K562 (cell line): ENCODE measurements around the gene PDE4D.

Source experiments
- ARNT ChIP-seq, 2 experiments: fragments of 450-650 bp; IDR thresholded peaks; 2 replicates each; pipeline ENCODE4 v1.6.1; 2016; ENCODE audit warnings: mild to moderate bottlenecking in 1 of 2
- GATA2 ChIP-seq: sonication (generic); formaldehyde crosslinking; IDR thresholded peaks from 2 replicates; pipeline ENCODE4 v1.4.0; 2020; ENCODE audit warnings: mild to moderate bottlenecking, missing genetic modification reagents
- KAT7 ChIP-seq: sonication (generic); formaldehyde crosslinking; IDR thresholded peaks from 2 replicates; pipeline ENCODE4 v1.8.0; 2022; ENCODE audit warnings: missing genetic modification reagents, mild to moderate bottlenecking, borderline replicate concordance
- POLR2AphosphoS5 ChIP-seq: IDR thresholded peaks from 2 replicates; pipeline ENCODE4 v1.6.1; 2011; ENCODE audit warnings: mild to moderate bottlenecking, low read depth, low read length, moderate library complexity; ENCODE audit not compliant: control insufficient read depth, insufficient read depth
- RAD21 ChIP-seq, 2 experiments: fragments of 250-450 bp in 1 of 2; fragments of 450-650 bp in 1 of 2; sonication (Bioruptor Pico) in 1 of 2; formaldehyde crosslinking in 1 of 2; IDR thresholded peaks in 1 of 2; conservative IDR thresholded peaks in 1 of 2; 2 replicates each; pipeline versions ENCODE4 v1.4.0 to v1.8.0; 2020 to 2022; ENCODE audit warnings: mild to moderate bottlenecking in 2 of 2, moderate library complexity in 1 of 2
- SAP30 ChIP-seq: fragments of 200-600 bp; sonication (generic); IDR thresholded peaks from 2 replicates; pipeline ENCODE4 v1.6.1; 2012; ENCODE audit warnings: borderline replicate concordance, low read depth, mild to moderate bottlenecking, moderate library complexity, low read length, control low read depth, inconsistent platforms; ENCODE audit not compliant: insufficient read depth, poor library complexity, severe bottlenecking
- SMARCC2 ChIP-seq: fragments of 450-650 bp; IDR thresholded peaks from 2 replicates; pipeline ENCODE4 v1.6.1; 2017; ENCODE audit warnings: antibody characterized with exemption, moderate library complexity, mild to moderate bottlenecking, low read depth
- SRF ChIP-seq, 2 experiments: fragments of 250-450, 450-650 bp in 1 of 2; sonication (Bioruptor Pico) in 1 of 2; sonication (generic) in 1 of 2; formaldehyde crosslinking; IDR thresholded peaks; 2 replicates each; pipeline versions ENCODE4 v1.5.0 to v1.5.1; 2020 to 2022; ENCODE audit warnings: mild to moderate bottlenecking in 1 of 2, missing genetic modification reagents in 1 of 2
- ZNF311 ChIP-seq: fragments of 250-450 bp; sonication (Bioruptor Pico); IDR thresholded peaks from 2 replicates; pipeline ENCODE4 v1.4.0; 2020; ENCODE audit warnings: mild to moderate bottlenecking, moderate library complexity
- ZNF699 ChIP-seq: fragments of 250-450 bp; sonication (Bioruptor Pico); IDR thresholded peaks from 2 replicates; pipeline ENCODE4 v1.8.0; 2021; ENCODE audit warnings: mild to moderate bottlenecking, moderate library complexity; ENCODE audit not compliant: insufficient replicate concordance
- TF ChIP-seq, protein P1 (sequence below), 3 experiments: IDR thresholded peaks in 2 of 3; conservative IDR thresholded peaks in 1 of 3; 2 replicates each; pipeline ENCODE4 v1.5.1; 2011 to 2012; ENCODE audit warnings: low read length in 3 of 3, mild to moderate bottlenecking in 3 of 3, control low read depth in 2 of 3, improper control_type of control experiment in 1 of 3, inconsistent platforms in 1 of 3, low read depth in 1 of 3, mixed read lengths in 1 of 3, moderate library complexity in 1 of 3; ENCODE audit not compliant: insufficient read depth in 2 of 3

DNA sequence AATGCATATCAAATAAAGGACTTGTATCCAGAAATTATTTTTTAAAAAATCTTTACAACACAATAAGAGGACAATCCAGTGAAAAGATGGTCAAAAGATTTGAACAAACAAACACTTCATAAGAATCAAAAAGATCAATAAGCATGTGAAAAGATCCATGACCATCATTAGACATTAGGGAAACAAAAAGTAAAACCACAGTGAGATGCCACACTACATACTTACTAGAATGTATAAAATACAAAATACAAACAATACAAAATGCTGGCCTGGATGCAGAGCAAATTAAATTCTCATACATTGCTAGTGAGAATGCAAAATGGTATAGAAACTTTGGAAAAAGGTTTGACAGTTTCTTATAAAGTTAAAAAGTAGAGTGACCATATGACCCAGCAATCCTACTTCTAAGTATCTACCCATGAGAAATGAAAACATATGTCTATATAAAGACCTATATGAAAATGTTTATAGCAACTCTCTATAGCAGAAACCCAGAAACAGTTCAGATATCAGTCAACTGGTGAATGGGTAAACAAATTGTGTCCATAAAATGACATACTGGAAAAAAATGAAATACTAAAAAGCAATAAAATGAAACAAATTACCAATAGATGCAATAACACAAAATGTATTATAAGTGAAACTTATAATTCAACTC is 884.6 kb downstream of the PDE4D start:
- no peak for TF ChIP-seq ZNF699
- no peak for TF ChIP-seq POLR2AphosphoS5
- no peak for TF ChIP-seq SRF (CRISPR knock-in tag; IDR thresholded peaks at IDR 0.05)
- TF ChIP-seq RAD21 (CRISPR knock-in tag; conservative IDR thresholded peaks at IDR 0.05 in 1 of 2, IDR thresholded peaks at IDR 0.05 in 1 of 2), result no peak
- TF ChIP-seq KAT7 (CRISPR knock-in tag), result no peak
- TF ChIP-seq, protein P1, sequence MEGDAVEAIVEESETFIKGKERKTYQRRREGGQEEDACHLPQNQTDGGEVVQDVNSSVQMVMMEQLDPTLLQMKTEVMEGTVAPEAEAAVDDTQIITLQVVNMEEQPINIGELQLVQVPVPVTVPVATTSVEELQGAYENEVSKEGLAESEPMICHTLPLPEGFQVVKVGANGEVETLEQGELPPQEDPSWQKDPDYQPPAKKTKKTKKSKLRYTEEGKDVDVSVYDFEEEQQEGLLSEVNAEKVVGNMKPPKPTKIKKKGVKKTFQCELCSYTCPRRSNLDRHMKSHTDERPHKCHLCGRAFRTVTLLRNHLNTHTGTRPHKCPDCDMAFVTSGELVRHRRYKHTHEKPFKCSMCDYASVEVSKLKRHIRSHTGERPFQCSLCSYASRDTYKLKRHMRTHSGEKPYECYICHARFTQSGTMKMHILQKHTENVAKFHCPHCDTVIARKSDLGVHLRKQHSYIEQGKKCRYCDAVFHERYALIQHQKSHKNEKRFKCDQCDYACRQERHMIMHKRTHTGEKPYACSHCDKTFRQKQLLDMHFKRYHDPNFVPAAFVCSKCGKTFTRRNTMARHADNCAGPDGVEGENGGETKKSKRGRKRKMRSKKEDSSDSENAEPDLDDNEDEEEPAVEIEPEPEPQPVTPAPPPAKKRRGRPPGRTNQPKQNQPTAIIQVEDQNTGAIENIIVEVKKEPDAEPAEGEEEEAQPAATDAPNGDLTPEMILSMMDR (IDR thresholded peaks at IDR 0.05 in 2 of 3, conservative IDR thresholded peaks at IDR 0.05 in 1 of 3; ENCODE audit: insufficient read depth in 2 of 3, low read depth in 1 of 3, low read length in 3 of 3), result no peak
- TF ChIP-seq SAP30, result no peak
- TF ChIP-seq GATA2 (CRISPR knock-in tag), result no peak
- no peak for TF ChIP-seq SMARCC2
- TF ChIP-seq ARNT (IDR thresholded peaks at IDR 0.05), result no peak
- TF ChIP-seq ZNF311, result no peak
